Ascending aorta (tissue), 2 donors: ENCODE results near the gene ARHGEF4. TPM values are rescaled to one million over a fixed set of nuclear protein-coding genes. Genes with fewer than 3 reads are reported as not detected.

Experiments
- DNase-seq, 2 donors: peaks; one replicate each; pipeline ENCODE4 v3.0.0-alpha.2; 2019; ENCODE audit warnings: low spot score in 2 of 2
- H3K27ac ChIP-seq, 2 donors: fragments of 200-600 bp; sonication (generic); one replicate each; pipeline ENCODE4 v1.5.1; 2016 to 2017; ENCODE audit warnings: mild to moderate bottlenecking in 1 of 2
- H3K27me3 ChIP-seq: fragments of 200-600 bp; sonication (generic); one replicate; pipeline ENCODE4 v1.5.1; 2017
- H3K36me3 ChIP-seq, 2 donors: fragments of 200-600 bp; sonication (generic); one replicate each; pipeline ENCODE4 v1.5.1; 2016
- H3K4me1 ChIP-seq, 2 donors: fragments of 200-600 bp; sonication (generic); one replicate each; pipeline ENCODE4 v1.5.1; 2016 to 2017; ENCODE audit warnings: mild to moderate bottlenecking in 1 of 2
- H3K4me3 ChIP-seq, 2 donors: fragments of 200-600 bp; sonication (generic); one replicate each; pipeline ENCODE4 v1.5.1; 2016 to 2017; ENCODE audit warnings: mild to moderate bottlenecking in 1 of 2
- H3K9me3 ChIP-seq, 2 donors: fragments of 200-600 bp; sonication (generic); one replicate each; pipeline ENCODE4 v1.5.1; 2016
- CTCF ChIP-seq, 3 experiments: fragments of 200-600 bp in 2 of 3; fragments of 450-650 bp in 1 of 3; sonication (generic) in 2 of 3; IDR thresholded peaks; one replicate each; pipeline ENCODE4 v1.5.1; 2016 to 2019; ENCODE audit warnings: antibody characterized with exemption in 3 of 3, mild to moderate bottlenecking in 1 of 3, moderate library complexity in 1 of 3
- intact Hi-C: fragments of 100-400 bp; cut with DNase I; formaldehyde crosslinking; loops from one replicate; pipeline ENCODE4 v1.15.1; 2023
- total RNA-seq: library from RNA; depleted of rRNA; stranded (reverse); fragments of >200 nt; gene quantifications from one replicate; pipeline ENCODE4 v1.1.0, GENCODE V29; 2016

ARHGEF4 gene
- total RNA-seq, 1 donor from 2014 or later = 9.6 TPM

GRCh38 chr2:130910931-130911330 is 74.2 kb downstream of the ARHGEF4 start:
- no peak for TF ChIP-seq CTCF (IDR thresholded peaks at IDR 0.05)
- H3K27ac ChIP-seq = no peak overlapping the region

GRCh38 chr2:130911482-130911881 is 74.8 kb downstream of the ARHGEF4 start:
- H3K9me3 ChIP-seq = no peaks in the 10 kb centered on the region
- no peak overlapping the region for H3K27ac ChIP-seq
- no peaks in the 10 kb centered on the region for H3K36me3 ChIP-seq
- no peaks in the 10 kb centered on the region for H3K27me3 ChIP-seq
- no peaks in the 10 kb centered on the region for H3K4me1 ChIP-seq
- DNase-seq = no peak
- intact Hi-C loops = no loop called here
- no peak overlapping the region for H3K4me3 ChIP-seq
- TF ChIP-seq CTCF (IDR thresholded peaks at IDR 0.05) = no peak

More at GRCh38 chr2:130910931-130911330, 74.2 kb downstream of the ARHGEF4 start:
- H3K36me3 ChIP-seq = no peaks in the 10 kb centered on the region
- H3K9me3 ChIP-seq = no peaks in the 10 kb centered on the region
- intact Hi-C loops = no loop called here
- H3K4me3 ChIP-seq = no peak overlapping the region
- no peaks in the 10 kb centered on the region for H3K4me1 ChIP-seq
- DNase-seq = no peak
- H3K27me3 ChIP-seq = no peaks in the 10 kb centered on the region

GRCh38 chr2:130911996-130912395 is 75.3 kb downstream of the ARHGEF4 start:
- no peak overlapping the region for H3K4me3 ChIP-seq
- H3K36me3 ChIP-seq = no peaks in the 10 kb centered on the region
- H3K4me1 ChIP-seq = no peaks in the 10 kb centered on the region
- no peak for TF ChIP-seq CTCF (IDR thresholded peaks at IDR 0.05)
- DNase-seq = no peak
- H3K9me3 ChIP-seq = no peaks in the 10 kb centered on the region
- H3K27ac ChIP-seq = no peak overlapping the region
- H3K27me3 ChIP-seq = no peaks in the 10 kb centered on the region
- intact Hi-C loops = no loop called here

GRCh38 chr2:130912471-130912870 is 75.8 kb downstream of the ARHGEF4 start:
- no peaks in the 10 kb centered on the region for H3K36me3 ChIP-seq
- no peak for DNase-seq
- TF ChIP-seq CTCF (IDR thresholded peaks at IDR 0.05) = no peak
- intact Hi-C loops = no loop called here
- no peaks in the 10 kb centered on the region for H3K9me3 ChIP-seq
- H3K4me3 ChIP-seq = no peak overlapping the region
- no peaks in the 10 kb centered on the region for H3K4me1 ChIP-seq
- H3K27ac ChIP-seq = no peak overlapping the region
- H3K27me3 ChIP-seq = no peaks in the 10 kb centered on the region

- Histone ChIP-seq H3K27ac (no peak overlapping the region), H3K4me3 (no peak overlapping the region), H3K9me3 (no peaks in the 10 kb centered on the region), H3K27me3 (no peaks in the 10 kb centered on the region), H3K4me1 (no peaks in the 10 kb centered on the region), H3K36me3 (no peaks in the 10 kb centered on the region)
- intact Hi-C loops = no loop called here
- TF ChIP-seq CTCF (IDR thresholded peaks at IDR 0.05) = no peak
- DNase-seq = no peak
Observed at GRCh38 chr2:130913891-130914290, 77.2 kb downstream of the ARHGEF4 start.

GRCh38 chr2:130915149-130915548 is 78.4 kb downstream of the ARHGEF4 start:
- no peak overlapping the region for H3K4me3 ChIP-seq
- intact Hi-C loops = no loop called here

More at GRCh38 chr2:130915149-130915548, 78.4 kb downstream of the ARHGEF4 start:
- Histone ChIP-seq H3K27me3 (no peaks in the 10 kb centered on the region), H3K27ac (no peak overlapping the region), H3K9me3 (no peaks in the 10 kb centered on the region), H3K36me3 (no peaks in the 10 kb centered on the region), H3K4me1 (no peaks in the 10 kb centered on the region)
- DNase-seq = no peak
- TF ChIP-seq CTCF (IDR thresholded peaks at IDR 0.05) = no peak
